ENCODE results near the gene NTRK3. TPM values are rescaled to one million over a fixed set of nuclear protein-coding genes. Genes with fewer than 3 reads are reported as not detected.

The NTRK3 gene
- total RNA-seq, 1 experiment from 2014 or later, result not detected

DNA sequence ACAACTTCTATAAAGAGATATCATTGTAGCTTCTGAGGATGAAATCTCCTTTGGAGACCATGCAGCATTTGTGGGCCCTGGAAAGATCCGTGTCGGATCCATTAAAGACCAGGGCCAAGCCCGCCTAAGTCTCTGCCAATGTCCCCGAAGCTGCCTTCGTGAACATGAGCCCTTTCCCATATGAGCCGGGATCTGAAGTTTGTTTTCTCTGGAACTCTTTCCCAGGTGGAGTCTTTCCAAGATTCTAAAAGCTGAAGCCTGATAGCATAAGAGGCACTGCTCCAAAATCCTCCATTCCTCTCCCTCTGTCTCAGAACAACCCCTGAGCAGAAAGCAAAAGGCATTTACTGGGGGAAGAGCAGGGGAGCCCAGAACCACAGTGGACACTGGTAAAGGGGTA is 274.6 kb downstream of the NTRK3 start:
- intact Hi-C loops (cut with micrococcal nuclease; ENCODE audit: unreplicated experiment), result no loop called here
- ChIA-PET CTCF (no interaction called here), POLR2A (ENCODE audit: unreplicated experiment) (no interaction called here)
- Histone ChIP-seq H3K9me3 (ENCODE audit: insufficient read depth, low read depth) (no peaks in the 10 kb centered on the region), H3K27ac (no peak overlapping the region), H2AFZ (no peak overlapping the region), H3K4me2 (no peak overlapping the region), H3K27me3 (ENCODE audit: insufficient read depth, low read depth) (no peaks in the 10 kb centered on the region), H3K4me3 (no peak overlapping the region), H3F3A (ENCODE audit: insufficient read depth, low read depth) (no peaks in the 10 kb centered on the region), H3K79me2 (ENCODE audit: low read depth) (no peaks in the 10 kb centered on the region), H3K9me2 (ENCODE audit: insufficient read depth) (no peaks in the 10 kb centered on the region), H3K4me1 (replicated peaks; ENCODE audit: insufficient read depth) (no peaks in the 10 kb centered on the region), H3K36me3 (ENCODE audit: low read depth) (no peaks in the 10 kb centered on the region), H4K20me1 (ENCODE audit: insufficient read depth) (no peaks in the 10 kb centered on the region)
- no TSS peak for BruUV-seq (replicated peaks)
- TF ChIP-seq, protein P1, sequence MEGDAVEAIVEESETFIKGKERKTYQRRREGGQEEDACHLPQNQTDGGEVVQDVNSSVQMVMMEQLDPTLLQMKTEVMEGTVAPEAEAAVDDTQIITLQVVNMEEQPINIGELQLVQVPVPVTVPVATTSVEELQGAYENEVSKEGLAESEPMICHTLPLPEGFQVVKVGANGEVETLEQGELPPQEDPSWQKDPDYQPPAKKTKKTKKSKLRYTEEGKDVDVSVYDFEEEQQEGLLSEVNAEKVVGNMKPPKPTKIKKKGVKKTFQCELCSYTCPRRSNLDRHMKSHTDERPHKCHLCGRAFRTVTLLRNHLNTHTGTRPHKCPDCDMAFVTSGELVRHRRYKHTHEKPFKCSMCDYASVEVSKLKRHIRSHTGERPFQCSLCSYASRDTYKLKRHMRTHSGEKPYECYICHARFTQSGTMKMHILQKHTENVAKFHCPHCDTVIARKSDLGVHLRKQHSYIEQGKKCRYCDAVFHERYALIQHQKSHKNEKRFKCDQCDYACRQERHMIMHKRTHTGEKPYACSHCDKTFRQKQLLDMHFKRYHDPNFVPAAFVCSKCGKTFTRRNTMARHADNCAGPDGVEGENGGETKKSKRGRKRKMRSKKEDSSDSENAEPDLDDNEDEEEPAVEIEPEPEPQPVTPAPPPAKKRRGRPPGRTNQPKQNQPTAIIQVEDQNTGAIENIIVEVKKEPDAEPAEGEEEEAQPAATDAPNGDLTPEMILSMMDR (conservative IDR thresholded peaks at IDR 0.05), result no peak
- no peak for TF ChIP-seq EZH2 (IDR thresholded peaks at IDR 0.05; ENCODE audit: low read depth)
- no peak for DNase-seq

DNA sequence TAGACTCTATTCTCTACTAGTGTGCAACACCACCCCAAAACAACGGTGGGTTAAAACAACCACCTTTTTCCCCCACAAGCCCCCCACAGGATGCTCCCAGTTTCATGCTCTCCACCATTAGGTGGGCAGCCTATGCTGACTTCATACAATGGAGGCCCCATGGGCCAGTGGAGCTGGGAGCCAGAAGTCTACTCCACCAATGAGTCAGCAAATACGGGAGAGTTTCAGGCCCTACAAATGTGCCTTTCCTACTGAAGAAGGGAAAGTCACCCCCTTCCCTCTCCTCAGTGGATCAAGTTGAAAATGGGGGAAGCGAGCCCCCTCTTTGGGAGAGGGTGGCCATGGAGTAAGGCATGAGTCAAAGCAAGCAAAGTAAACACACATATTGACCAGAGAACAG is 278.6 kb downstream of the NTRK3 start:
- ChIA-PET CTCF (no interaction called here), POLR2A (ENCODE audit: unreplicated experiment) (no interaction called here)
- H3K4me1 ChIP-seq (replicated peaks; ENCODE audit: insufficient read depth), result no peaks in the 10 kb centered on the region
- no TSS peak for BruUV-seq (replicated peaks)
- H3K27ac ChIP-seq, result no peak overlapping the region
- H3K4me2 ChIP-seq, result no peak overlapping the region
- TF ChIP-seq, protein P1 (conservative IDR thresholded peaks at IDR 0.05), result no peak
- H3F3A ChIP-seq (ENCODE audit: insufficient read depth, low read depth), result no peaks in the 10 kb centered on the region
- no peaks in the 10 kb centered on the region for H3K27me3 ChIP-seq (ENCODE audit: insufficient read depth, low read depth)
- no peak for DNase-seq
- no peak overlapping the region for H3K4me3 ChIP-seq
- H2AFZ ChIP-seq, result no peak overlapping the region
- H3K79me2 ChIP-seq (ENCODE audit: low read depth), result no peaks in the 10 kb centered on the region
- no peaks in the 10 kb centered on the region for H3K9me3 ChIP-seq (ENCODE audit: insufficient read depth, low read depth)
- no peaks in the 10 kb centered on the region for H4K20me1 ChIP-seq (ENCODE audit: insufficient read depth)
- H3K36me3 ChIP-seq (ENCODE audit: low read depth), result no peaks in the 10 kb centered on the region
- intact Hi-C loops (cut with micrococcal nuclease; ENCODE audit: unreplicated experiment), result no loop called here
- H3K9me2 ChIP-seq (ENCODE audit: insufficient read depth), result no peaks in the 10 kb centered on the region

DNA sequence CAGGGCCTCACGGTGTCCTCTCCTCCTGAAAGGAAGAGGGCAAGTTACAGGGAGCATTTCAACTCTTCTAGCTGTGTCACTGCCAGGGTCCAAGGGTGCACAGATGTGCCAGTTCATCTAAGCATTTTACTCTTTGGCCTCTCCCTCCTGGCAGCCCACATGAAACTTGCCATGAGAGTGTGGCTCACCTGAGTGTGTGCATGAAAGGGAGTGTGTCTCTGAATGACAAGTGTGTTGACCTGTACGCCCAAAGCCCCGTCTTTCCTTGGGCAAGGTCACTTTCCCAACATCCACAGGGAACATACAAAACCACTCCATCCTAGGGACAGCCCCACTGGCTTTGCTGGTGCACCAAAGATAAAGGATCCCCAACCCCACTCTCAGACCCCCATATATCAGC is 280.0 kb downstream of the NTRK3 start:
- Histone ChIP-seq H3F3A (ENCODE audit: insufficient read depth, low read depth) (no peaks in the 10 kb centered on the region), H3K36me3 (ENCODE audit: low read depth) (no peaks in the 10 kb centered on the region), H3K9me3 (ENCODE audit: insufficient read depth, low read depth) (no peaks in the 10 kb centered on the region), H3K79me2 (ENCODE audit: low read depth) (no peaks in the 10 kb centered on the region), H3K27ac (no peak overlapping the region), H3K27me3 (ENCODE audit: insufficient read depth, low read depth) (no peaks in the 10 kb centered on the region), H2AFZ (no peak overlapping the region), H3K4me2 (no peak overlapping the region), H3K4me1 (replicated peaks; ENCODE audit: insufficient read depth) (no peaks in the 10 kb centered on the region), H3K9me2 (ENCODE audit: insufficient read depth) (no peaks in the 10 kb centered on the region), H4K20me1 (ENCODE audit: insufficient read depth) (no peaks in the 10 kb centered on the region), H3K4me3 (no peak overlapping the region)
- TF ChIP-seq EZH2 (IDR thresholded peaks at IDR 0.05; ENCODE audit: low read depth), result no peak
- TF ChIP-seq, protein P1 (conservative IDR thresholded peaks at IDR 0.05), result no peak
- DNase-seq, result no peak
- intact Hi-C loops (cut with micrococcal nuclease; ENCODE audit: unreplicated experiment), result no loop called here
- no TSS peak for BruUV-seq (replicated peaks)
- CTCF ChIA-PET, result no interaction called here
- POLR2A ChIA-PET (ENCODE audit: unreplicated experiment), result no interaction called here

All from PC-9 (cell line).